RWPE2 (cell line): ENCODE results near the gene DAD1.

Experiments used
- ATAC-seq: fragments of 200-7000 bp; cut with Tn5 transposase; 3 replicates; pipeline ENCODE4 v1.9.1; 2021; ENCODE audit warnings: low read depth
- DNase-seq: peaks from one replicate; pipeline ENCODE4 v3.0.0-alpha.2; 2020; ENCODE audit warnings: low spot score
- H3K27ac ChIP-seq: fragments of 450-650 bp; 2 replicates; pipeline ENCODE4 v1.5.1; 2017; ENCODE audit warnings: mild to moderate bottlenecking; ENCODE audit not compliant: poor library complexity, severe bottlenecking
- H3K27me3 ChIP-seq: fragments of 250-450 bp; sonication (Bioruptor Pico); 2 replicates; pipeline ENCODE4 v1.5.1; 2021; ENCODE audit warnings: mild to moderate bottlenecking, moderate library complexity; ENCODE audit not compliant: insufficient read depth, poor library complexity, severe bottlenecking
- H3K36me3 ChIP-seq: fragments of 250-450 bp; sonication (Bioruptor Pico); 2 replicates; pipeline ENCODE4 v1.5.1; 2020; ENCODE audit warnings: low read depth, mild to moderate bottlenecking, moderate library complexity
- H3K4me1 ChIP-seq: fragments of 250-450 bp; sonication (Bioruptor Pico); 2 replicates; pipeline ENCODE4 v1.5.1; 2021; ENCODE audit warnings: mild to moderate bottlenecking, moderate library complexity; ENCODE audit not compliant: insufficient read depth, poor library complexity, severe bottlenecking
- H3K4me3 ChIP-seq: fragments of 250-450 bp; sonication (Bioruptor Pico); 2 replicates; pipeline ENCODE4 v1.5.1; 2021; ENCODE audit warnings: mild to moderate bottlenecking, moderate library complexity; ENCODE audit not compliant: severe bottlenecking
- H3K9me3 ChIP-seq: fragments of 250-450 bp; sonication (Bioruptor Pico); 2 replicates; pipeline ENCODE4 v1.5.1; 2021; ENCODE audit warnings: mild to moderate bottlenecking, moderate library complexity; ENCODE audit not compliant: severe bottlenecking
- CTCF ChIP-seq: fragments of 450-650 bp; IDR thresholded peaks from one replicate; pipeline ENCODE4 v1.5.1; 2017; ENCODE audit warnings: mild to moderate bottlenecking, moderate library complexity; ENCODE audit not compliant: poor library complexity, severe bottlenecking

DAD1 gene

GRCh38 chr14:22614240-22614799 lies 25.3 kb upstream of the DAD1 start:
- Histone ChIP-seq H3K4me3 (no peak overlapping the region), H3K9me3 (no peaks in the 10 kb centered on the region), H3K27me3 (no peaks in the 10 kb centered on the region), H3K27ac (peak overlapping the region; percentile 90), H3K36me3 (peaks cover 13% of the 10 kb centered on the region), H3K4me1 (peaks cover 16% of the 10 kb centered on the region)
- peak; percentile 94 for ATAC-seq
- DNase-seq: peak; percentile 88
- TF ChIP-seq CTCF: no peak

- Histone ChIP-seq H3K36me3 (peaks cover 18% of the 10 kb centered on the region), H3K9me3 (no peaks in the 10 kb centered on the region), H3K4me1 (peaks cover 16% of the 10 kb centered on the region), H3K4me3 (no peak overlapping the region), H3K27me3 (no peaks in the 10 kb centered on the region), H3K27ac (peak overlapping the region; percentile 90)
- DNase-seq (no peak), ATAC-seq (no peak)
- no peak for TF ChIP-seq CTCF
Measured at GRCh38 chr14:22613736-22614239, 24.8 kb upstream of the DAD1 start.

GRCh38 chr14:22613106-22613695 lies 24.2 kb upstream of the DAD1 start:
- no peak for ATAC-seq
- peak overlapping the region; percentile 90 for H3K27ac ChIP-seq

GRCh38 chr14:22610931-22611330 lies 21.9 kb upstream of the DAD1 start:
- H3K4me3 ChIP-seq: no peak overlapping the region
- peaks cover 47% of the 10 kb centered on the region for H3K36me3 ChIP-seq
- H3K9me3 ChIP-seq: no peaks in the 10 kb centered on the region
- H3K27me3 ChIP-seq: no peaks in the 10 kb centered on the region
- no peak for ATAC-seq
- no peak for TF ChIP-seq CTCF
- H3K4me1 ChIP-seq: peaks cover 26% of the 10 kb centered on the region
- H3K27ac ChIP-seq: no peak overlapping the region
- DNase-seq: no peak

More at GRCh38 chr14:22613106-22613695, 24.2 kb upstream of the DAD1 start:
- no peak for DNase-seq
- TF ChIP-seq CTCF: peak; percentile 2
- no peaks in the 10 kb centered on the region for H3K27me3 ChIP-seq
- H3K36me3 ChIP-seq: peaks cover 24% of the 10 kb centered on the region
- H3K9me3 ChIP-seq: no peaks in the 10 kb centered on the region
- no peak overlapping the region for H3K4me3 ChIP-seq
- H3K4me1 ChIP-seq: peaks cover 16% of the 10 kb centered on the region

- no peak for TF ChIP-seq CTCF
- Histone ChIP-seq H3K4me1 (peaks cover 26% of the 10 kb centered on the region), H3K27ac (peak overlapping the region; percentile 47), H3K36me3 (peaks cover 78% of the 10 kb centered on the region), H3K9me3 (no peaks in the 10 kb centered on the region), H3K4me3 (no peak overlapping the region), H3K27me3 (no peaks in the 10 kb centered on the region)
- no peak for DNase-seq
- ATAC-seq: no peak
Measured at GRCh38 chr14:22607291-22607690, 18.3 kb upstream of the DAD1 start.
